Measurements from ENCODE around the gene JMJD1C. TPM values are rescaled to one million over a fixed set of nuclear protein-coding genes. Genes with fewer than 3 reads are reported as not detected.

Gene JMJD1C
- total and polyA plus RNA-seq, 10 of the 15 experiments (the other 5 are each of a cell fraction or from before 2014, with no cell fraction given): 31.2 to 83.3 (median 49.5) TPM

DNA sequence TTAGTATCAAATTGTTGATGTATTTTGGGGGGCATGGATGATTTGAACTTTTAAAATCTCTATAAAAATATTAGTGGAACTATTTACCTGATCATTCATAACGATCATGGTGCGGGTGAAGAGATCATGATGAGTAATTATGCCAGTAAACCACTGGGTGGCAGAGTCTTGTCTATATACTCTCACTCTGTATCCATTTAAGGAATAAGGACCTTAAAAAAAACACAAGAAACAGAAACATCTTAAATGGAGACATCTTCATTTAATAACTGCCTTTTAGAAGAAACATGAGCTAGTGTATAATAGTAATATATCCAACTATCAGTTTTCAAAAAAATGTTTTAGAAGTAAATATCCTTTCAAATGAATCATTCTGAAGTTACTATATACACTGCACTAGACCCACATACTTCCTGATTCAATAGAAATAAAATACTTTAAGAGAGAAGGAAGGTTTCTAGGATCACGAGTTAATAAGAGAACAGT lies 248.6 kb downstream of the JMJD1C start (continued):
- TF ChIP-seq, protein P1, sequence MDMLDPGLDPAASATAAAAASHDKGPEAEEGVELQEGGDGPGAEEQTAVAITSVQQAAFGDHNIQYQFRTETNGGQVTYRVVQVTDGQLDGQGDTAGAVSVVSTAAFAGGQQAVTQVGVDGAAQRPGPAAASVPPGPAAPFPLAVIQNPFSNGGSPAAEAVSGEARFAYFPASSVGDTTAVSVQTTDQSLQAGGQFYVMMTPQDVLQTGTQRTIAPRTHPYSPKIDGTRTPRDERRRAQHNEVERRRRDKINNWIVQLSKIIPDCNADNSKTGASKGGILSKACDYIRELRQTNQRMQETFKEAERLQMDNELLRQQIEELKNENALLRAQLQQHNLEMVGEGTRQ (IDR thresholded peaks at IDR 0.05; ENCODE audit: borderline replicate concordance, low read depth, low read length): no peak
- TF ChIP-seq, protein P2, sequence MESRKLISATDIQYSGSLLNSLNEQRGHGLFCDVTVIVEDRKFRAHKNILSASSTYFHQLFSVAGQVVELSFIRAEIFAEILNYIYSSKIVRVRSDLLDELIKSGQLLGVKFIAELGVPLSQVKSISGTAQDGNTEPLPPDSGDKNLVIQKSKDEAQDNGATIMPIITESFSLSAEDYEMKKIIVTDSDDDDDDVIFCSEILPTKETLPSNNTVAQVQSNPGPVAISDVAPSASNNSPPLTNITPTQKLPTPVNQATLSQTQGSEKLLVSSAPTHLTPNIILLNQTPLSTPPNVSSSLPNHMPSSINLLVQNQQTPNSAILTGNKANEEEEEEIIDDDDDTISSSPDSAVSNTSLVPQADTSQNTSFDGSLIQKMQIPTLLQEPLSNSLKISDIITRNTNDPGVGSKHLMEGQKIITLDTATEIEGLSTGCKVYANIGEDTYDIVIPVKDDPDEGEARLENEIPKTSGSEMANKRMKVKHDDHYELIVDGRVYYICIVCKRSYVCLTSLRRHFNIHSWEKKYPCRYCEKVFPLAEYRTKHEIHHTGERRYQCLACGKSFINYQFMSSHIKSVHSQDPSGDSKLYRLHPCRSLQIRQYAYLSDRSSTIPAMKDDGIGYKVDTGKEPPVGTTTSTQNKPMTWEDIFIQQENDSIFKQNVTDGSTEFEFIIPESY (IDR thresholded peaks at IDR 0.05): no peak
- peak; percentile 56; the same call in 1 of the 2 replicates for TF ChIP-seq NR2F1 (conservative IDR thresholded peaks at IDR 0.05)
- TF ChIP-seq, protein P3, sequence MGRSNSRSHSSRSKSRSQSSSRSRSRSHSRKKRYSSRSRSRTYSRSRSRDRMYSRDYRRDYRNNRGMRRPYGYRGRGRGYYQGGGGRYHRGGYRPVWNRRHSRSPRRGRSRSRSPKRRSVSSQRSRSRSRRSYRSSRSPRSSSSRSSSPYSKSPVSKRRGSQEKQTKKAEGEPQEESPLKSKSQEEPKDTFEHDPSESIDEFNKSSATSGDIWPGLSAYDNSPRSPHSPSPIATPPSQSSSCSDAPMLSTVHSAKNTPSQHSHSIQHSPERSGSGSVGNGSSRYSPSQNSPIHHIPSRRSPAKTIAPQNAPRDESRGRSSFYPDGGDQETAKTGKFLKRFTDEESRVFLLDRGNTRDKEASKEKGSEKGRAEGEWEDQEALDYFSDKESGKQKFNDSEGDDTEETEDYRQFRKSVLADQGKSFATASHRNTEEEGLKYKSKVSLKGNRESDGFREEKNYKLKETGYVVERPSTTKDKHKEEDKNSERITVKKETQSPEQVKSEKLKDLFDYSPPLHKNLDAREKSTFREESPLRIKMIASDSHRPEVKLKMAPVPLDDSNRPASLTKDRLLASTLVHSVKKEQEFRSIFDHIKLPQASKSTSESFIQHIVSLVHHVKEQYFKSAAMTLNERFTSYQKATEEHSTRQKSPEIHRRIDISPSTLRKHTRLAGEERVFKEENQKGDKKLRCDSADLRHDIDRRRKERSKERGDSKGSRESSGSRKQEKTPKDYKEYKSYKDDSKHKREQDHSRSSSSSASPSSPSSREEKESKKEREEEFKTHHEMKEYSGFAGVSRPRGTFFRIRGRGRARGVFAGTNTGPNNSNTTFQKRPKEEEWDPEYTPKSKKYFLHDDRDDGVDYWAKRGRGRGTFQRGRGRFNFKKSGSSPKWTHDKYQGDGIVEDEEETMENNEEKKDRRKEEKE (IDR thresholded peaks at IDR 0.05): no peak
- TF ChIP-seq HDGF (IDR thresholded peaks at IDR 0.05): no peak
- TF ChIP-seq, protein P4, sequence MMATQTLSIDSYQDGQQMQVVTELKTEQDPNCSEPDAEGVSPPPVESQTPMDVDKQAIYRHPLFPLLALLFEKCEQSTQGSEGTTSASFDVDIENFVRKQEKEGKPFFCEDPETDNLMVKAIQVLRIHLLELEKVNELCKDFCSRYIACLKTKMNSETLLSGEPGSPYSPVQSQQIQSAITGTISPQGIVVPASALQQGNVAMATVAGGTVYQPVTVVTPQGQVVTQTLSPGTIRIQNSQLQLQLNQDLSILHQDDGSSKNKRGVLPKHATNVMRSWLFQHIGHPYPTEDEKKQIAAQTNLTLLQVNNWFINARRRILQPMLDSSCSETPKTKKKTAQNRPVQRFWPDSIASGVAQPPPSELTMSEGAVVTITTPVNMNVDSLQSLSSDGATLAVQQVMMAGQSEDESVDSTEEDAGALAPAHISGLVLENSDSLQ (IDR thresholded peaks at IDR 0.05): no peak
- TF ChIP-seq RBBP5 (conservative IDR thresholded peaks at IDR 0.05): no peak
- TF ChIP-seq RB1 (IDR thresholded peaks at IDR 0.05; ENCODE audit: borderline replicate concordance): 0 out of 2 replicates have a peak, but pooled peaks have one; percentile 26
- TF ChIP-seq FOXM1 (IDR thresholded peaks at IDR 0.05; ENCODE audit: low read depth, low read length): 0 out of 2 replicates have a peak, but pooled peaks have one; percentile 40
- TF ChIP-seq, protein P5, sequence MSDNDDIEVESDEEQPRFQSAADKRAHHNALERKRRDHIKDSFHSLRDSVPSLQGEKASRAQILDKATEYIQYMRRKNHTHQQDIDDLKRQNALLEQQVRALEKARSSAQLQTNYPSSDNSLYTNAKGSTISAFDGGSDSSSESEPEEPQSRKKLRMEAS (IDR thresholded peaks at IDR 0.05; ENCODE audit: low read depth, low read length): no peak
- TF ChIP-seq, protein P6, sequence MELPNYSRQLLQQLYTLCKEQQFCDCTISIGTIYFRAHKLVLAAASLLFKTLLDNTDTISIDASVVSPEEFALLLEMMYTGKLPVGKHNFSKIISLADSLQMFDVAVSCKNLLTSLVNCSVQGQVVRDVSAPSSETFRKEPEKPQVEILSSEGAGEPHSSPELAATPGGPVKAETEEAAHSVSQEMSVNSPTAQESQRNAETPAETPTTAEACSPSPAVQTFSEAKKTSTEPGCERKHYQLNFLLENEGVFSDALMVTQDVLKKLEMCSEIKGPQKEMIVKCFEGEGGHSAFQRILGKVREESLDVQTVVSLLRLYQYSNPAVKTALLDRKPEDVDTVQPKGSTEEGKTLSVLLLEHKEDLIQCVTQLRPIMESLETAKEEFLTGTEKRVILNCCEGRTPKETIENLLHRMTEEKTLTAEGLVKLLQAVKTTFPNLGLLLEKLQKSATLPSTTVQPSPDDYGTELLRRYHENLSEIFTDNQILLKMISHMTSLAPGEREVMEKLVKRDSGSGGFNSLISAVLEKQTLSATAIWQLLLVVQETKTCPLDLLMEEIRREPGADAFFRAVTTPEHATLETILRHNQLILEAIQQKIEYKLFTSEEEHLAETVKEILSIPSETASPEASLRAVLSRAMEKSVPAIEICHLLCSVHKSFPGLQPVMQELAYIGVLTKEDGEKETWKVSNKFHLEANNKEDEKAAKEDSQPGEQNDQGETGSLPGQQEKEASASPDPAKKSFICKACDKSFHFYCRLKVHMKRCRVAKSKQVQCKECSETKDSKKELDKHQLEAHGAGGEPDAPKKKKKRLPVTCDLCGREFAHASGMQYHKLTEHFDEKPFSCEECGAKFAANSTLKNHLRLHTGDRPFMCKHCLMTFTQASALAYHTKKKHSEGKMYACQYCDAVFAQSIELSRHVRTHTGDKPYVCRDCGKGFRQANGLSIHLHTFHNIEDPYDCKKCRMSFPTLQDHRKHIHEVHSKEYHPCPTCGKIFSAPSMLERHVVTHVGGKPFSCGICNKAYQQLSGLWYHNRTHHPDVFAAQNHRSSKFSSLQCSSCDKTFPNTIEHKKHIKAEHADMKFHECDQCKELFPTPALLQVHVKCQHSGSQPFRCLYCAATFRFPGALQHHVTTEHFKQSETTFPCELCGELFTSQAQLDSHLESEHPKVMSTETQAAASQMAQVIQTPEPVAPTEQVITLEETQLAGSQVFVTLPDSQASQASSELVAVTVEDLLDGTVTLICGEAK (IDR thresholded peaks at IDR 0.05; ENCODE audit: borderline replicate concordance): no peak
- TF ChIP-seq DPF2 (IDR thresholded peaks at IDR 0.05): no peak
- no peak for TF ChIP-seq TAF1 (IDR thresholded peaks at IDR 0.05; ENCODE audit: borderline replicate concordance, low read depth, low read length)
- TF ChIP-seq, protein P7, sequence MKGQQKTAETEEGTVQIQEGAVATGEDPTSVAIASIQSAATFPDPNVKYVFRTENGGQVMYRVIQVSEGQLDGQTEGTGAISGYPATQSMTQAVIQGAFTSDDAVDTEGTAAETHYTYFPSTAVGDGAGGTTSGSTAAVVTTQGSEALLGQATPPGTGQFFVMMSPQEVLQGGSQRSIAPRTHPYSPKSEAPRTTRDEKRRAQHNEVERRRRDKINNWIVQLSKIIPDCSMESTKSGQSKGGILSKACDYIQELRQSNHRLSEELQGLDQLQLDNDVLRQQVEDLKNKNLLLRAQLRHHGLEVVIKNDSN (IDR thresholded peaks at IDR 0.05; ENCODE audit: borderline replicate concordance, extremely low read length, insufficient read depth, low read depth, low read length): no peak
- no peak for TF ChIP-seq POU2F2 (IDR thresholded peaks at IDR 0.05; ENCODE audit: borderline replicate concordance, low read depth, low read length)
- no peak for TF ChIP-seq SMARCA5 (IDR thresholded peaks at IDR 0.05)
- no peak for TF ChIP-seq RCOR1 (conservative IDR thresholded peaks at IDR 0.05; ENCODE audit: low read depth, low read length)
- TF ChIP-seq BCL11A (IDR thresholded peaks at IDR 0.05; ENCODE audit: low read depth, low read length): no peak
- TF ChIP-seq GABPA (IDR thresholded peaks at IDR 0.05; ENCODE audit: low read depth): no peak

All from GM12878 (cell line).